ENCODE results near the gene NOL4L. TPM values are rescaled to one million over a fixed set of nuclear protein-coding genes. Genes with fewer than 3 reads are reported as not detected.
"Not testable (repeated sequence)": the region's sequence is repeated elsewhere in the genome, so short reads cannot be mapped to it uniquely, and the experiment has no call there.

The NOL4L gene
- total and polyA plus RNA-seq, 2 donors (not counting 3 experiments of a cell fraction or from before 2014, with no cell fraction given) = 55.2 to 79.6 TPM

DNA sequence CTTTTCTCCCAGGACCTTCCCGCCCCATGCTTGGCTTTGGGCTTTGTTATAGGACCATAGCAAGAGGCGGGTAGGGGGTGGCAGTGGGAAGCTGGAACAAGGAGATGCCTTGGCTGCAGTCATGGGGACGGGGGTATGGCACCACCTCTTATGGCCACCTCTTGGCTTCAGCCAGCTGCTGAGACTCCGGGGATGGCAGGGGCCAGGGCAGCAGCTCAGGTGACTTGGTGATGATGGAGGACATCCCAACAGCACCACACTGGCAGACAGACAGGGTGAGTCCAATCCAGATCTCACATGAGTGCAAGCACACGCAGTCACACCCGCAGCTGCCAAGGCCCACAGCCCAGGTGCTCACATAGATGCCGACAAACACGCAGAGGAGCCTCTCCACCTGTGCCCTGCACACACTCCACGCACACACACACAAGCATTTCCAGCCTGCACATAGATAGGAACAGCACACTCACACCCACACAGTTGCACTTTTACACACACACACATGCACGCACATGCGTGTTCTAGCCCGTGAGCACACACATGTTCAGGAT, 6.2 kb downstream of the NOL4L start:
- CTCF ChIA-PET = interaction anchor here (0.9 kb wide), 1 partner anchor 9 kb away, joined by 3 read pairs; no protein-coding TSS in a partner anchor
- no peaks in the 10 kb centered on the region for H4K20me1 ChIP-seq (replicated peaks; ENCODE audit: control insufficient read depth, extremely low read depth, insufficient read depth, low read length)
- intact Hi-C loops (cut with micrococcal nuclease) (no loop called here), dilution Hi-C loops (cut with MboI; ENCODE audit: extremely low pct_ligation_motif_present, low sequenced_read_pairs) (no loop called here)
- no peak for TF ChIP-seq FOS (IDR thresholded peaks at IDR 0.05; ENCODE audit: borderline replicate concordance, insufficient read depth, low read length)
- no peak for TF ChIP-seq EZH2 (IDR thresholded peaks at IDR 0.05; ENCODE audit: borderline replicate concordance, low read depth, low read length, severe bottlenecking)
- no peak for TF ChIP-seq GATA2 (IDR thresholded peaks at IDR 0.05; ENCODE audit: insufficient read depth, insufficient read length, low read depth, low read length)
- H3K4me1 ChIP-seq (ENCODE audit: control insufficient read depth, extremely low read depth, insufficient read depth, low read length) = peaks cover 3% of the 10 kb centered on the region
- H3K9ac ChIP-seq (replicated peaks; ENCODE audit: extremely low read depth, insufficient read depth, low read length) = no peak overlapping the region
- H3K9me1 ChIP-seq (replicated peaks; ENCODE audit: control insufficient read depth, extremely low read depth, insufficient read depth, low read length) = no peaks in the 10 kb centered on the region
- H3K4me2 ChIP-seq (ENCODE audit: insufficient read depth, low read length) = no peak overlapping the region
- H3K27me3 ChIP-seq (ENCODE audit: control insufficient read depth in 2 of 2, insufficient read depth in 2 of 2, low read length in 2 of 2) = no peaks in the 10 kb centered on the region
- no peak for DNase-seq (ENCODE audit: low read depth, low spot score)
- H2AFZ ChIP-seq (ENCODE audit: low read depth, low read length) = no peak overlapping the region
- H3K9me3 ChIP-seq (replicated peaks; ENCODE audit: control insufficient read depth, insufficient read depth, low read length) = no peaks in the 10 kb centered on the region
- H3K79me2 ChIP-seq (ENCODE audit: control insufficient read depth, insufficient read depth, low read length) = no peaks in the 10 kb centered on the region
- H3K27ac ChIP-seq (ENCODE audit: insufficient read depth, low read depth, low read length) = no peak overlapping the region
- no peak for FAIRE-seq
- no peaks in the 10 kb centered on the region for H3K36me3 ChIP-seq (ENCODE audit: control insufficient read depth in 2 of 2, extremely low read depth in 1 of 2, insufficient read depth in 2 of 2, low read length in 2 of 2)
- BruUV-seq (replicated peaks) = no TSS peak
- POLR2A ChIA-PET = no interaction called here
- H3K4me3 ChIP-seq (replicated peaks in 1 of 3; ENCODE audit: insufficient read depth in 1 of 3, low read depth in 1 of 3, low read length in 3 of 3) = no peak overlapping the region

DNA sequence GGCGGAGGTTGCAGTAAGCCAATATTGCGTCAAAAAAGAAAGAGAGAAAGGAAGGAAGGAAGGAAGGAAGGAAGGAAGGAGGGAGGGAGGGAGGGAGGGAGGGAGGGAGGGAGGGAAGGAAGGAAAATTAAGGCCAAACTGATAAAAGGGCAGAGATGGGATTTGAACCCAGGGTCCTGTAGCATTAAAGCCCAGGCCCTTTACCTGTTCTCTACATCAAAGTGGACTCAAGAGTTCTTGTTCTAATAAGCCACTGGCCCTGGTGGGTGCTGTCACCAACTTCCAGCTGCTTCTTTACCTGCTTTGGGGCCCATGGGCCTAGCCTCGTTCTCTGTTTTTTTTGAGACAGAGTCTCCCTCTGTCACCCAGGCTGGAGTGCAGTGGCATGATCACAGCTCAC, 7.1 kb downstream of the NOL4L start:
- H4K20me1 ChIP-seq (replicated peaks; ENCODE audit: control insufficient read depth, extremely low read depth, insufficient read depth, low read length); CTCF ChIA-PET; H3K9me3 ChIP-seq (replicated peaks; ENCODE audit: control insufficient read depth, insufficient read depth, low read length); H3K4me2 ChIP-seq (ENCODE audit: insufficient read depth, low read length); H3K27me3 ChIP-seq (ENCODE audit: control insufficient read depth in 2 of 2, insufficient read depth in 2 of 2, low read length in 2 of 2); H3K9ac ChIP-seq (replicated peaks; ENCODE audit: extremely low read depth, insufficient read depth, low read length); H3K36me3 ChIP-seq (ENCODE audit: control insufficient read depth in 2 of 2, extremely low read depth in 1 of 2, insufficient read depth in 2 of 2, low read length in 2 of 2); H3K27ac ChIP-seq (ENCODE audit: insufficient read depth, low read depth, low read length); H2AFZ ChIP-seq (ENCODE audit: low read depth, low read length); POLR2A ChIA-PET; H3K4me3 ChIP-seq (replicated peaks in 1 of 3; ENCODE audit: insufficient read depth in 1 of 3, low read depth in 1 of 3, low read length in 3 of 3); FAIRE-seq; dilution Hi-C loops (cut with MboI; ENCODE audit: extremely low pct_ligation_motif_present, low sequenced_read_pairs); DNase-seq (ENCODE audit: low read depth, low spot score); BruUV-seq (replicated peaks); H3K9me1 ChIP-seq (replicated peaks; ENCODE audit: control insufficient read depth, extremely low read depth, insufficient read depth, low read length); H3K79me2 ChIP-seq (ENCODE audit: control insufficient read depth, insufficient read depth, low read length); H3K4me1 ChIP-seq (ENCODE audit: control insufficient read depth, extremely low read depth, insufficient read depth, low read length); intact Hi-C loops (cut with micrococcal nuclease): not testable (repeated sequence)

Data from endothelial cell of umbilical vein (primary cell).